RWPE2 (cell line): Measurements from ENCODE around the gene TOMM22.

Experiments used
- ATAC-seq: fragments of 200-7000 bp; cut with Tn5 transposase; 3 replicates; pipeline ENCODE4 v1.9.1; 2021; ENCODE audit warnings: low read depth
- DNase-seq: peaks from one replicate; pipeline ENCODE4 v3.0.0-alpha.2; 2020; ENCODE audit warnings: low spot score
- H3K27ac ChIP-seq: fragments of 450-650 bp; 2 replicates; pipeline ENCODE4 v1.5.1; 2017; ENCODE audit warnings: mild to moderate bottlenecking; ENCODE audit not compliant: poor library complexity, severe bottlenecking
- H3K27me3 ChIP-seq: fragments of 250-450 bp; sonication (Bioruptor Pico); 2 replicates; pipeline ENCODE4 v1.5.1; 2021; ENCODE audit warnings: mild to moderate bottlenecking, moderate library complexity; ENCODE audit not compliant: insufficient read depth, poor library complexity, severe bottlenecking
- H3K36me3 ChIP-seq: fragments of 250-450 bp; sonication (Bioruptor Pico); 2 replicates; pipeline ENCODE4 v1.5.1; 2020; ENCODE audit warnings: low read depth, mild to moderate bottlenecking, moderate library complexity
- H3K4me1 ChIP-seq: fragments of 250-450 bp; sonication (Bioruptor Pico); 2 replicates; pipeline ENCODE4 v1.5.1; 2021; ENCODE audit warnings: mild to moderate bottlenecking, moderate library complexity; ENCODE audit not compliant: insufficient read depth, poor library complexity, severe bottlenecking
- H3K4me3 ChIP-seq: fragments of 250-450 bp; sonication (Bioruptor Pico); 2 replicates; pipeline ENCODE4 v1.5.1; 2021; ENCODE audit warnings: mild to moderate bottlenecking, moderate library complexity; ENCODE audit not compliant: severe bottlenecking
- H3K9me3 ChIP-seq: fragments of 250-450 bp; sonication (Bioruptor Pico); 2 replicates; pipeline ENCODE4 v1.5.1; 2021; ENCODE audit warnings: mild to moderate bottlenecking, moderate library complexity; ENCODE audit not compliant: severe bottlenecking
- TF ChIP-seq, protein P1 (sequence below): fragments of 450-650 bp; IDR thresholded peaks from one replicate; pipeline ENCODE4 v1.5.1; 2017; ENCODE audit warnings: mild to moderate bottlenecking, moderate library complexity; ENCODE audit not compliant: poor library complexity, severe bottlenecking

TOMM22 gene

GRCh38 chr22:38727530-38728451 lies 46.0 kb downstream of the TOMM22 start:
- no peaks in the 10 kb centered on the region for H3K9me3 ChIP-seq
- H3K36me3 ChIP-seq: peaks cover 90% of the 10 kb centered on the region
- H3K27ac ChIP-seq: no peak overlapping the region
- TF ChIP-seq, protein P1, sequence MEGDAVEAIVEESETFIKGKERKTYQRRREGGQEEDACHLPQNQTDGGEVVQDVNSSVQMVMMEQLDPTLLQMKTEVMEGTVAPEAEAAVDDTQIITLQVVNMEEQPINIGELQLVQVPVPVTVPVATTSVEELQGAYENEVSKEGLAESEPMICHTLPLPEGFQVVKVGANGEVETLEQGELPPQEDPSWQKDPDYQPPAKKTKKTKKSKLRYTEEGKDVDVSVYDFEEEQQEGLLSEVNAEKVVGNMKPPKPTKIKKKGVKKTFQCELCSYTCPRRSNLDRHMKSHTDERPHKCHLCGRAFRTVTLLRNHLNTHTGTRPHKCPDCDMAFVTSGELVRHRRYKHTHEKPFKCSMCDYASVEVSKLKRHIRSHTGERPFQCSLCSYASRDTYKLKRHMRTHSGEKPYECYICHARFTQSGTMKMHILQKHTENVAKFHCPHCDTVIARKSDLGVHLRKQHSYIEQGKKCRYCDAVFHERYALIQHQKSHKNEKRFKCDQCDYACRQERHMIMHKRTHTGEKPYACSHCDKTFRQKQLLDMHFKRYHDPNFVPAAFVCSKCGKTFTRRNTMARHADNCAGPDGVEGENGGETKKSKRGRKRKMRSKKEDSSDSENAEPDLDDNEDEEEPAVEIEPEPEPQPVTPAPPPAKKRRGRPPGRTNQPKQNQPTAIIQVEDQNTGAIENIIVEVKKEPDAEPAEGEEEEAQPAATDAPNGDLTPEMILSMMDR: no peak
- DNase-seq (no peak), ATAC-seq (no peak)
- no peaks in the 10 kb centered on the region for H3K27me3 ChIP-seq
- no peak overlapping the region for H3K4me3 ChIP-seq
- H3K4me1 ChIP-seq: no peaks in the 10 kb centered on the region

DNA sequence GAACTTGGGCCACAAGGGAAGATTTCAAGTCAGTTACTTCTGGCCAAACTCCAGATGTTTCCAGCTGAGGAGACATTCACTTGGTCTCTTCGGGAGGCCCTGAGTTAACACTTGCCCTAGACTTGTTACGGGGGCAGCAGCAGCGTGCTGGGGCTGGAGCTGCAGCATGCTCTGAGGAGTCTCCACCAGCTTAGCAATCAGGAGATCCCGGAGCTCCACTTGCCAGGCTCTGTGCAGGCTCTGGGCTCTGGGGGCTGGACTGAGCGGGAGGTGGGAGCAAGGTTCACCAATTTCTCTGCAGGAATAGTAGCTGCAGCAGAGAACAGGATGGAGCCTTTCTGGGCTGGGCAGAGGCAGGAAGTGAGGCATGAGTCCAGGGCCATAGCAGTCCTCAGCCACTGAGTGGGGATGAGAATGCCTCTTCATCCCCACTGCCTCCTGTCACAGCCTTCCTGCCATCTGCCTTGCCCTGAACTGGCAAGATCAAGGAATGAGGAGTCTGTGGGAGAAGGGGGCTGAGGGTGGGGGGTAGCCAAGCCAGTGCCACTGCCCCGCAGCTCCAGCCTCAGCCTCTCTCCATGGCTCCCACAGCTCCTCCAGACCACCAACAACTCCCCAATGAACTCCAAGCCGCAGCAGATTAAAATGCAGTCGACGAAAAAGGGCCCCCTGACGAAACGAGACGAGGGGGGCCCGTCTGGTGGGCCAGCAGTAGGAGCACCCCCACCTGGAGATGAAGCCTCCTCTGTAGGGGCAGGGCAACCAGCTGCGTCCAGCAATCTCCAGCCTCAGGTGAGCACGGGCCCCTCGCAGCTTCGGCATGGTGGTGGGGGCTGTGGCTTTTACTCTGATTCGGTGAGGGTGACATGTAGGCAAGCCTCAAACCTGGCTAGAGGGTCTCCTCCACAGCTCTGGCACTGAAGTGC lies 47.4 kb downstream of the TOMM22 start:
- no peaks in the 10 kb centered on the region for H3K27me3 ChIP-seq
- no peak overlapping the region for H3K4me3 ChIP-seq
- ATAC-seq (no peak), DNase-seq (no peak)
- H3K9me3 ChIP-seq: no peaks in the 10 kb centered on the region
- TF ChIP-seq, protein P1: no peak
- no peaks in the 10 kb centered on the region for H3K4me1 ChIP-seq
- peaks cover 87% of the 10 kb centered on the region for H3K36me3 ChIP-seq
- H3K27ac ChIP-seq: no peak overlapping the region

- ATAC-seq (no peak), DNase-seq (no peak)
- Histone ChIP-seq H3K9me3 (no peaks in the 10 kb centered on the region), H3K4me3 (no peak overlapping the region), H3K27ac (no peak overlapping the region), H3K27me3 (no peaks in the 10 kb centered on the region), H3K4me1 (no peaks in the 10 kb centered on the region), H3K36me3 (peaks cover 87% of the 10 kb centered on the region)
- TF ChIP-seq, protein P1: no peak
Measured at GRCh38 chr22:38729946-38730345, 48.2 kb downstream of the TOMM22 start.

DNA sequence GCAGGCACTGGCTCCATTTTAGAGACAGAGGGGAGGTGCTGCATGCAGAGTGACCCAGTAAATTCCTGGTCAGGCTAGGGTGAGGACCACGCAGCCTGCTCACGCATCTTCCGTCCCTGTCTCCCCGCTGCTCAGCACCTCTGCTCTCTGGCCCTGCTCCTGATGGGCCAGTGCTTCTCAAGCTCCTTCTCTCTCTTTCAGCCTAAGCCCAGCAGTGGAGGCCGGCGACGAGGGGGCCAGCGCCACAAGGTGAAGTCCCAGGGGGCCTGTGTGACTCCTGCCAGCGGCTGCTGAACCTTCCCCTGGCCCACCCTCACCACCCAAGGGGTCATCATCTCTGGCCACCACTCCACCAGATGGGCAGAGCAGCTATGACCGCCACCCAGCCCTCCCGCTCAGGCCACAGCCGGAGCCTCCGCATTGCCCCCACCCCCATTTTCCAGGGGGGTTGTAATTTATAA lies 48.7 kb downstream of the TOMM22 start:
- Histone ChIP-seq H3K9me3 (no peaks in the 10 kb centered on the region), H3K27me3 (no peaks in the 10 kb centered on the region), H3K4me1 (no peaks in the 10 kb centered on the region), H3K27ac (no peak overlapping the region), H3K36me3 (peaks cover 86% of the 10 kb centered on the region), H3K4me3 (no peak overlapping the region)
- ATAC-seq (no peak), DNase-seq (no peak)
- TF ChIP-seq, protein P1: no peak
